Stimulated activated CD8-positive, alpha-beta memory T cell treated with anti-CD3 and anti-CD28 coated beads, Interleukin-2, amount 100 ng/mL, for 1 hour (primary cell): ENCODE measurements around the gene STRC.
"Not testable (repeated sequence)": the region's sequence is repeated elsewhere in the genome, so short reads cannot be mapped to it uniquely, and the experiment has no call there.

ENCODE experiments used
- DNase-seq, 2 donors: peaks; one replicate each; pipeline ENCODE4 v3.0.0-alpha.2; 2020; ENCODE audit warnings: low read depth in 2 of 2

Gene STRC

DNA sequence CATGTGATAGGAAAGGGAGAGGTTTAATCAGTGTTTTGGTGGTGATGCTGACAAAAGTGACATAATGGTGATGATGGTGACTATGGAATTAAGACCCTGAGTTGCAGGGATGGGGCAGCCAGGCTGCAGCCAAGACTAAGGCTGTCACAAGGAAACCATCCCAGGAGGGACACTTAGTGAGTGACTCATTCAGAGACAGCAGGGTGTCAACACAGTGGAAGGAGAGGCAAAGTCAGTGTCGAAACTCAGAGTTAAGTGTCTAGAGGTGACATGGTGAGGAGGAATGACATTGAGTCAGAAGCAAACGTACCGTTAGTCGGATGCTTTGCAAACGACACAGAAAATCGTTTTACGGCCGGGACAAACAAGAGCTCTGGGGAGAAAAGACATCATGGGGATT lies 54.8 kb downstream of the STRC start:
- DNase-seq: not testable (repeated sequence)

DNA sequence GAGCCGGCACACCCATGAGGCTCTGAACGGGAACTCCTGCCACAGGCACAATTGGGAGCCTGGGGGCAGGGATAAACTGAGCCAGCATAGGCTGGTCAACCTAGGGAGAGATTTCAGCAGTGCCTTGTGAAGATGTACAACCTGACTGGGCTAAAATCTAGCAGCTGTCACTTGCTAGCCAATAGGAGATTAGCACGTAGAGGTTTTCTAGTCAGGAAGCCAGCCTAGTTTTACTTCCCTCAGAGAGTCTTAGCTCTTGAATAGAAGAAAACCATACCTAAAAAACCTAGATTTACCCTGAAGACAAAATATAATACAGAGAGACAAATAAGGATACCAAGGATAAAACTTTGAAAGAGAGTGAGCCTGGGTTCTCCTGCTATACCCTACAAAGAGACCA lies 55.8 kb downstream of the STRC start:
- not testable (repeated sequence) for DNase-seq

DNA sequence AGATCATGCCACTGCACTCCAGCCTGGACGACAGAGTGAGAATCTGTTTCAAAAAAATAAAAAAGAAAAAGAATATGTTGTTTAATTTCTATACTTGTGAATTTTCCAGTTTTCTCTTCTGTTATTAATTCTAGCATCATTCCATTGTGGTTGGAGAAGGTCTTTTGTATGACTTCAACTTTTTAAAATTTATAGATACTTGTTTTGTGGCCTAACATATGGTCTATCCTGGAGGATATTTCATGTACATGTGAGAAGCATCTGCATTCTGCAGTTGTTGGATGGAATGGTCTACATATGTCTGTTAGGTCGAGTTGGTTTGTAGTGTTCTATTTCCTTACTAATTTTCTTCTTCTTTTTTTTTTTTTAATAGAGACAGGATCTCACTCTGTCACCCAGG lies 65.6 kb downstream of the STRC start:
- no peak for DNase-seq

DNA sequence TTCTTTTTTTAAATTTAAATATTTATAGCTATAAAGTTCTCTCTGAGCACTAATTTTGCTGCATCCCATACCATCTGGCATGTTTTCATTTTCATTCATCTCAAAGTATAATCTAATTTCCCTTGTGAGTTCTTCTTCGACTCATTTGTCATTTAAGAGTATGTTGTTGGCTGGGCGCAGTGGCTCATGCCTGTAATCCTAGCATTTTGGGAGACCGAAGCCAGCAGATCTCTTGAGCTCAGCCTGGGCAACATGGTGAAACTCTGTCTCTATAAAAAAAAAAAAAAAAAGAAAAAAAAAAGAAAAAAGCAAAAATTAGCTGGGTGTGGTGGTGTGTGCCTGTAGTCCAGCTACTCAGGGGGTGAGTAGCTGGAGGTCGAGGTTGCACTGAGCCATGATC lies 66.3 kb downstream of the STRC start:
- no peak for DNase-seq

DNA sequence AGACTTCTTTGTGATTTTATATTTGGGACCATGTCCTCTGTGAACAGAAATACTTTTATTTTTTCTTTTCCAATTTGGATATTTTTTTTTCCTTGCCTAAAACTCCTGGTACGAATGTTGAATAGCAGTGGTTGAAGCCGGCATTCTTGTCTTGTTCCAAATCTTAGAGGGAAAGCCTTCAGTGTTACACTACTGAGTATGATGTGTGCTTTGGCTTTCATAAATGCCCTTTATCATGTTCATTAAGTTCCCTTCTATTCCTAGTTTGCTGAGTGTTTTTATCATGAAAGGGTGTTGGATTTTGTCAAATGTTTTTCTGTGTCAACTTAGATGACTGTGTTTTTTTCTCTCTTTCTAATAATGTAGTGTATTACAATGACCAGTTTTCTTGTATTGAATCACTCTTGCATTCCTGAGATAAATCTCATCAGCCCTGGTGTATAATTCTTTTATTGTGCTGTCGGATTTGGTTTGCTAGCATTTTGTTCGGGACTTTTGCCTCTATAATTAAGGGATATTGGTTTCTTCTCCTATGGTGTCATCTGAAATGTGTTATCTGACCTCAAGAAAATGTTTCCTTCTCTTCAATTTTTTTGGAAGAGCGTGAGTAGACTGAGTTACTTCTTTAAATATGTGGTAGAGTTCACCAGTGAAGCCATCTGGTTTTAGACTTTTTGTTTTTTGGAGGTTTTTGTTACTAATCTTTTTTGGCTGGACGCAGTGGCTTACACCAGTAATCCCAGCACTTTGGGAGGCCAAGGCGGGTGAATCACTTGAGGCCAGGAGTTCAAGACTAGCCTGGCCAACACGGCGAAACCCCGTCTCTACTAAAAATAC lies 67.9 kb downstream of the STRC start:
- DNase-seq: no peak
